Stomach (tissue), 4 donors: ENCODE measurements around the gene KPNA5.

Experiments used
- CTCF ChIP-seq, 7 experiments: fragments of 450-650 bp in 4 of 7; fragments of 200-600 bp in 3 of 7; sonication (generic) in 3 of 7; IDR thresholded peaks; one replicate each; pipeline ENCODE4 v1.5.1; 2016 to 2019; ENCODE audit warnings: antibody characterized with exemption in 7 of 7, control low read depth in 2 of 7, mild to moderate bottlenecking in 1 of 7
- EP300 ChIP-seq: sonication (generic); formaldehyde crosslinking; IDR thresholded peaks from one replicate; pipeline ENCODE4 v1.6.1; 2017; ENCODE audit warnings: antibody characterized with exemption
- POLR2A ChIP-seq, 4 donors: fragments of 450-650 bp; IDR thresholded peaks; one replicate each; pipeline ENCODE4 v1.6.1; 2016; ENCODE audit warnings: antibody characterized with exemption in 4 of 4, control low read depth in 2 of 4, mild to moderate bottlenecking in 1 of 4, moderate library complexity in 1 of 4
- POLR2AphosphoS5 ChIP-seq, 3 donors: sonication (generic); formaldehyde crosslinking; IDR thresholded peaks; one replicate each; pipeline ENCODE4 v1.6.1; 2016; ENCODE audit warnings: antibody characterized with exemption in 3 of 3

DNA sequence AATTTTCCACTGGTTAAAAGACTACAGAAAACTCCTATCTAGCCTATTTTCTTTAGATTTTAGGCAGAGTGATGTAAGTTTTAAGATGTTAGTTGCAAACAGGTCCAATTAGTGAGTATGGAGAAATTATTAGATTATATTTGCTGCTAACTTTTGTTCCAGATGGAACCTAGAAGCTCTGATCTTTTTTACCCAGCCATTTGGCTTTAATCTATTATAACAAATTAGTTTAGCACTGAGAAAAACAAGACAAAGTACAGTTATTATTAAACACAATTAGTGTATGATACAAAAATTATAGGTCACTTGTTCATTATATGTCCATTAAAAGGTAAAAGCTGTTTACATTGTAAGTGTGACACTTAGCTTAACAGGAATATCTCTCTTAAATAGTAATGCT, 82.0 kb downstream of the KPNA5 start:
- TF ChIP-seq POLR2AphosphoS5 (IDR thresholded peaks at IDR 0.05) (no peak), CTCF (IDR thresholded peaks at IDR 0.05) (no peak), EP300 (no peak), POLR2A (IDR thresholded peaks at IDR 0.05) (no peak)
